Dermis microvascular lymphatic vessel endothelial cell (primary cell): ENCODE measurements around the gene HFE. TPM values are rescaled to one million over a fixed set of nuclear protein-coding genes. Genes with fewer than 3 reads are reported as not detected.
"Not testable (repeated sequence)": the region's sequence is repeated elsewhere in the genome, so short reads cannot be mapped to it uniquely, and the experiment has no call there.

Source experiments
- DNase-seq, 2 donors: peaks; one replicate each; pipeline versions ENCODE4 v3.0.0 to v3.0.0-alpha.2; 2010; ENCODE audit warnings: low read depth in 2 of 2
- total RNA-seq: library from RNA; depleted of rRNA; stranded (reverse); fragments of >200 nt; gene quantifications from 2 replicates; pipeline ENCODE4 v1.2.1, GENCODE V29; 2014

HFE gene
- total RNA-seq, 1 donor from 2014 or later: 2.4 TPM

DNA sequence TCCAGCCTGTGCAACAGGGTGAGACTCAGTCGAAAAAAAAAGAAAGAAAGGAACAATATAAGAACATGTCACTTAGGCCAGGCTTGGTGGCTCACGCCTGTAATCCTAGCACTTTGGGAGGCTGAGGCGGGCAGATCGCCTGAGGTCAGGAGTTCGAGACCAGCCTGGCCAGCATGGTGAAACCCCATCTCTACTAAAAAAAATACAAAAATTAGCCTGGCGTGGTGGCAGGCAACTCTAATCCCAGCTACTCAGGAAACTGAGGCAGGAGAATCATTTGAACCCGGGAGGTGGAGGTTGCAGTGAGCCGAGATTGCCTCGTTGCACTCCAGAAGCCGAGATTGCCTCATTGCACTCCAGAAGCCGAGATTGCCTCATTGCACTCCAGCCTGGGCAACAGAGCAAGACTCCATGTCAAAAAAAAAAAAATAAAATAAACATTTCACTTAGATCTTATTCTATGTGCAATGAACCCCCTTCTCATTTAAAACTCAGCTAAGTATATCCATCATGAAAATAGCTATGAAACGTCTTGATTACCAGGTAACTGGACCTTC lies 28.7 kb upstream of the HFE start:
- DNase-seq: not testable (repeated sequence)

DNA sequence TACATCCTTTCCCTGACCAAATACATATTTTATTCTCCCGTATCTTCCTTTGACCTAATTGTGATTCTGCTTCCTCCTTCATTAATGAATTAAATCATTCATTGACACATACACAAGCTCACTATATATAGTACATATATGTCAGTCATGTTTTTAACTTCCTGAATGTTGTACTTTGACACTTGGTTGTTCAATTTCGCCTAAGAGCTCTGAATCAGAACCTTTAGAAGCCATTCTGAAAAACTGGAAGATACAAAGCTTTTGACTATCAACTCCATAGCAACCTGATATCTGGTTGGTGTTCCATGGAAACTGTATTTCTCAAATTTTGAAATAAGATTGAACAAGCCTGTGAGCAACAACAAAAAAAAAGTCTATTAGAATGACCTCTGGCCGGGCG lies 27.3 kb upstream of the HFE start:
- DNase-seq: no peak

GRCh38 chr6:26064619-26065257 lies 22.5 kb upstream of the HFE start:
- peak; percentile 45 to 65 for DNase-seq

GRCh38 chr6:26065952-26066380 lies 21.3 kb upstream of the HFE start:
- DNase-seq: peak; percentile 77 to 82

- no peak for DNase-seq
Measured at GRCh38 chr6:26067367-26067766, 19.9 kb upstream of the HFE start.

DNA sequence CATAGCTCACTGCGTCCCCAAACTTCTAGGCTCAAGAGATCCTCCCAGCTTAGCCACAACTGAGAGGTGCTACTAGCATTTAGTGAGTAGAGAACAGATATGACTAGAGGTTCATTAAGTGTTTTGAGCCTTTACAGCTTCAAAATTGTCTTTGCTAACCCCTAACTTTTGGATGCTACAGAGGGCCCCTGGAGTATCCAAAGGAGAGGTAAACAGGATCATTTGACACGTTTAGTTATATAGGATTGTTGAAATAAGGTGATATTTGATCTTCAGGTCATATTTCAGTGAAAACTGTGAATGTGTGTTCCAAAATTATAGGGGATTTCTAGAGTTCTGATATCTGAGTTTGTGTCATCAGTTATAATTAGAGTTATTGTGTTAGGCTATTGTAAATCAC lies 19.2 kb upstream of the HFE start:
- DNase-seq: no peak

DNA sequence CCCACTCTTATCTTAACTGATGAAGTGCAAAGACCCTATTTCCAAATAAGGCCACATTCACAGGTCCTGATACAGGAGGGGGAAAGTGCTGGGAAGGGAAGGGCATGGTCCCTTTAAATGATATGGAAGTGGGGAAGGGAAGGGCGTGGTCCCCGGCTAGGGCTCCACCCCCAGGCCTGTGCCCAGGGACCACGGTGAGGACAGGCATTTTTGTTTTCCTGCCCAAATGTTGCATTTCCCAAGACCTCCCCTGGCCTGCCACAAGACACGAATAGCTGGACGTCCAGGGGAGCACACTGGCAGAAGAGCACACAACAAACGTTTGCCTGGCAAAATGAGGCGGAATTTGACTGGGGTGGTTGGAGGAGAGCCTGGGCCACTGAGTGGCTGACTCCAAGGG lies 16.1 kb upstream of the HFE start:
- no peak for DNase-seq

GRCh38 chr6:26075063-26075717 lies 12.0 kb upstream of the HFE start:
- no peak for DNase-seq

DNA sequence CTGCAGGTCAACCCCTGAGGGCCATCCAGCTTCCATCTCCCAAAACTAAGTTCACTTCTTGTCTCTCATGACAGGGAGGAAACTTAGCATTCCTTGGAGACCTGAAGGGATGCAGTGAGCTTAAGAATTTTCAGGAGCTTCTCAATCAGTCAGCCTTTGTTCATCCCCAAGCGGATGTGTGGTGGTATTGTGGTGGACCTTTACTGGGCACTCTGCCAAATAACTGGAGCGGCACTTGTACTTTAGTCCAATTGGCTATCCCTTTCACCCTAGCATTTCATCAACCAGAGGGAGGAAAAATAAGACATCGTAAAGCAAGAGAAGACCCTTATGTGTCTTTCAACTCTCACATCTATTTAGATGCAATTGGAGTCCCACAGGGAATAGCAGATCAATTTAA lies 9.2 kb upstream of the HFE start:
- DNase-seq: peak in 1 of 2 donors; percentile 48

GRCh38 chr6:26081096-26081495 lies 6.1 kb upstream of the HFE start:
- DNase-seq: not testable (repeated sequence)

GRCh38 chr6:26086211-26086610 lies 1.0 kb upstream of the HFE start:
- DNase-seq: no peak

GRCh38 chr6:26088344-26088743 lies 1.1 kb downstream of the HFE start:
- no peak for DNase-seq

DNA sequence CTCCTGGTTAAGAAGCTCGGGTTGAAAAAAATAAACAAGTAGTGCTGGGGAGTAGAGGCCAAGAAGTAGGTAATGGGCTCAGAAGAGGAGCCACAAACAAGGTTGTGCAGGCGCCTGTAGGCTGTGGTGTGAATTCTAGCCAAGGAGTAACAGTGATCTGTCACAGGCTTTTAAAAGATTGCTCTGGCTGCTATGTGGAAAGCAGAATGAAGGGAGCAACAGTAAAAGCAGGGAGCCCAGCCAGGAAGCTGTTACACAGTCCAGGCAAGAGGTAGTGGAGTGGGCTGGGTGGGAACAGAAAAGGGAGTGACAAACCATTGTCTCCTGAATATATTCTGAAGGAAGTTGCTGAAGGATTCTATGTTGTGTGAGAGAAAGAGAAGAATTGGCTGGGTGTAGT lies 2.0 kb downstream of the HFE start:
- no peak for DNase-seq

DNA sequence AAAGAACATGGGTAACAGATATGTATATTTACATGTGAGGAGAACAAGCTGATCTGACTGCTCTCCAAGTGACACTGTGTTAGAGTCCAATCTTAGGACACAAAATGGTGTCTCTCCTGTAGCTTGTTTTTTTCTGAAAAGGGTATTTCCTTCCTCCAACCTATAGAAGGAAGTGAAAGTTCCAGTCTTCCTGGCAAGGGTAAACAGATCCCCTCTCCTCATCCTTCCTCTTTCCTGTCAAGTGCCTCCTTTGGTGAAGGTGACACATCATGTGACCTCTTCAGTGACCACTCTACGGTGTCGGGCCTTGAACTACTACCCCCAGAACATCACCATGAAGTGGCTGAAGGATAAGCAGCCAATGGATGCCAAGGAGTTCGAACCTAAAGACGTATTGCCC lies 5.2 kb downstream of the HFE start:
- DNase-seq: no peak

GRCh38 chr6:26094036-26094435 lies 6.8 kb downstream of the HFE start:
- DNase-seq: no peak

- peak; percentile 53 to 77 for DNase-seq
Measured at GRCh38 chr6:26097268-26097875, 10.1 kb downstream of the HFE start.

DNA sequence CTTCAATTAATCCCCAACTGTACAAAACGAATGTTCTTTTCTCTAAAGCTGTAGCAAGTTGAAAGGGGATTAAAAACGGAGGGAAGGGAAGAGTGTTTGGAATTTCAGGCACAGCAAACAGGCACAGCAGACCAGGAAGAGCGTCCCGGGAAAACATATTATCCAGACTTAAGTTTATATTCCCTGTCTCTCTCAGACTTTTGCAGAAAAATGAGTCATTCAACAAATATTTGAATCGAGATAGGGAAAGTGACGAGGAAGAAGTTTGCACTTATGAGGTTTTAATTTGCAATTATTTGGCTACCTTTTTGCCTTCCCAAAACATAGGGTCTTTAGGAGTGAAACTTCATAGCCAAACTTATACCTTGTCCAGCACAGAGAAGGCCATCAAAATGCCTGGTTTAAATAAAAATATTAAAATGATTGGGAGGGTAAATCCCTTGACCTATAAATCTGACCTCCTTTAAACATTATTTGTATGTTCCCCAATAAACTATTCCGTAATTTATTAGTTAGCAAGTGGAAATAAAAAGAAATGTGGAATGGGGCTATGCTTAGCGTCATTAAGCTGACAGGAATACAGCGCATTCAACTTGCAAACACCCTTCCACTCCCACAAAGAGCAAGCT lies 16.0 kb downstream of the HFE start:
- peak in 1 of 2 donors; percentile 47 for DNase-seq

GRCh38 chr6:26103770-26104456 lies 16.7 kb downstream of the HFE start:
- peak; percentile 93 for DNase-seq

- no peak for DNase-seq
Measured at GRCh38 chr6:26104457-26105108, 17.4 kb downstream of the HFE start.

DNA sequence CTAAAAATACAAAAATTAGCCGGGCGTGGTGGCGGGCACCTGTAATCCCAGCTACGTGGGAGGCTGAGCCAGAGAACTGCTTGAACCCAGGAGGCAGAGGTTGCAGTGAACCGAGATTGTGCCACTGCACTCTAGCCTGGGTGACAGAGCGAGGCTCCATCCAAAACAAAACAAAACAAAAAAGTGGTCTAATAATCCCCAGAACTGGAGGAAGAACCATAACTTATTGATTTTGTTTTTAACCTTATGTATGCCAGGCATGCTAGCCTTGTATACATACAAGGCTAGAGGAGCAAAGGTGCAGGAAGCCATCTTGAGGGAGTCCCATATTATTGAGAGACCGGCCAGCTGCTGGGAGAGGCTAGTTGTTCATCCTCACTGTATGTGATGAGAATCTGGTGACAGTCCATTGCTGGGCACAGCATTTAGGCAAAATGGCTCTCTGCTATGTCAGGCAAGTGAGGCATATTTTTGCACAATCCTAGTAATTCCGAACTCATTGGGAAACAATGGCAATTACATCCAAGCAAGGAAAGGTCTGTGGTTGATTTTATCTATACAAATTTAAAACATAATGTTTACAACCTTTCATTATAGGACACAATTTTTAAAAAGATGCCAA lies 18.0 kb downstream of the HFE start:
- no peak for DNase-seq

DNA sequence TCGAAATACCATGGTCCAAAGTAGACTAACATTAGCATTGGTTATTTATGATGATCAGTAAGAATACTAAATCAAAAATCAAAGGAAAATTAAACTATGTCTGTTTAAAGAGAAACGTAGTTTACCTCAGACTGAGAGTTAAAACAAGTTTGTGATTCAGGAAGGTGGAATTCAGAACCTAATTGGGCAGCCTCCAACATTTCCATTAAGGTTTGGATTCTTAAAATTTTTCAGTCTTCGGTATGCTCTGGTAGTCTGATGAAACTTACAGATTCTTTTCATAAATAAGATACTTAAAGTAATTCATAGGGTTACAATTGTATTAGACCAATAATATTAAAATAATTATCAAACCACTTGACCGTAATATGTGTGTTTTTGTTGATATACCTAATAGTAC lies 18.6 kb downstream of the HFE start:
- DNase-seq: no peak
